ENCODE results near the gene IL15RA.
"Not testable (repeated sequence)": the region's sequence is repeated elsewhere in the genome, so short reads cannot be mapped to it uniquely, and the experiment has no call there.

The IL15RA gene

GRCh38 chr10:5929442-5929841 lies 47.9 kb downstream of the IL15RA start:
- peaks cover 8% of the 10 kb centered on the region for H3K36me3 ChIP-seq (ENCODE audit: control insufficient read depth, insufficient read depth, low read length)
- H3K9ac ChIP-seq (ENCODE audit: low read length) = no peak overlapping the region

GRCh38 chr10:5927306-5927705 lies 50.0 kb downstream of the IL15RA start:
- H3K9ac ChIP-seq (ENCODE audit: low read length) = no peak overlapping the region
- H3K36me3 ChIP-seq (ENCODE audit: control insufficient read depth, insufficient read depth, low read length) = peaks cover 12% of the 10 kb centered on the region
- no peaks in the 10 kb centered on the region for H3K27me3 ChIP-seq (ENCODE audit: control insufficient read depth, insufficient read depth, low read length)
- H3K4me3 ChIP-seq (ENCODE audit: low read length) = no peak overlapping the region
- H3K9me3 ChIP-seq (ENCODE audit: control insufficient read depth, low read length) = no peaks in the 10 kb centered on the region
- no peaks in the 10 kb centered on the region for H3K4me1 ChIP-seq (ENCODE audit: control insufficient read depth, insufficient read depth, low read length)

More at GRCh38 chr10:5929442-5929841, 47.9 kb downstream of the IL15RA start:
- no peak overlapping the region for H3K4me3 ChIP-seq (ENCODE audit: low read length)
- no peaks in the 10 kb centered on the region for H3K9me3 ChIP-seq (ENCODE audit: control insufficient read depth, low read length)
- no peaks in the 10 kb centered on the region for H3K27me3 ChIP-seq (ENCODE audit: control insufficient read depth, insufficient read depth, low read length)
- no peaks in the 10 kb centered on the region for H3K4me1 ChIP-seq (ENCODE audit: control insufficient read depth, insufficient read depth, low read length)

- Histone ChIP-seq H3K4me3 (ENCODE audit: low read length) (no peak overlapping the region), H3K9ac (ENCODE audit: low read length) (no peak overlapping the region), H3K27me3 (ENCODE audit: control insufficient read depth, insufficient read depth, low read length) (no peaks in the 10 kb centered on the region), H3K9me3 (ENCODE audit: control insufficient read depth, low read length) (no peaks in the 10 kb centered on the region), H3K4me1 (ENCODE audit: control insufficient read depth, insufficient read depth, low read length) (no peaks in the 10 kb centered on the region), H3K36me3 (ENCODE audit: control insufficient read depth, insufficient read depth, low read length) (peaks cover 12% of the 10 kb centered on the region)
These were observed 52.5 kb downstream of the IL15RA start for GRCh38 chr10:5924889-5925288.

- no peak overlapping the region for H3K9ac ChIP-seq (ENCODE audit: low read length)
- H3K27me3 ChIP-seq (ENCODE audit: control insufficient read depth, insufficient read depth, low read length) = no peaks in the 10 kb centered on the region
- H3K4me1 ChIP-seq (ENCODE audit: control insufficient read depth, insufficient read depth, low read length) = no peaks in the 10 kb centered on the region
- H3K36me3 ChIP-seq (ENCODE audit: control insufficient read depth, insufficient read depth, low read length) = peaks cover 7% of the 10 kb centered on the region
- H3K4me3 ChIP-seq (ENCODE audit: low read length) = no peak overlapping the region
- H3K9me3 ChIP-seq (ENCODE audit: control insufficient read depth, low read length) = no peaks in the 10 kb centered on the region
These were observed 55.6 kb downstream of the IL15RA start for GRCh38 chr10:5921746-5922145.

- peaks cover 7% of the 10 kb centered on the region for H3K36me3 ChIP-seq (ENCODE audit: control insufficient read depth, insufficient read depth, low read length)
- no peaks in the 10 kb centered on the region for H3K4me1 ChIP-seq (ENCODE audit: control insufficient read depth, insufficient read depth, low read length)
These were observed 57.8 kb downstream of the IL15RA start for GRCh38 chr10:5919568-5919967.

GRCh38 chr10:5918763-5919162 lies 58.6 kb downstream of the IL15RA start:
- H3K36me3 ChIP-seq (ENCODE audit: control insufficient read depth, insufficient read depth, low read length) = peaks cover 5% of the 10 kb centered on the region
- H3K4me3 ChIP-seq (ENCODE audit: low read length) = no peak overlapping the region

More at GRCh38 chr10:5919568-5919967, 57.8 kb downstream of the IL15RA start:
- H3K9ac ChIP-seq (ENCODE audit: low read length) = no peak overlapping the region
- no peak overlapping the region for H3K4me3 ChIP-seq (ENCODE audit: low read length)
- no peaks in the 10 kb centered on the region for H3K27me3 ChIP-seq (ENCODE audit: control insufficient read depth, insufficient read depth, low read length)
- no peaks in the 10 kb centered on the region for H3K9me3 ChIP-seq (ENCODE audit: control insufficient read depth, low read length)

GRCh38 chr10:5917305-5917704 lies 60.0 kb downstream of the IL15RA start:
- Histone ChIP-seq H3K9ac (ENCODE audit: low read length) (no peak overlapping the region), H3K9me3 (ENCODE audit: control insufficient read depth, low read length) (no peaks in the 10 kb centered on the region), H3K27me3 (ENCODE audit: control insufficient read depth, insufficient read depth, low read length) (no peaks in the 10 kb centered on the region), H3K4me1 (ENCODE audit: control insufficient read depth, insufficient read depth, low read length) (no peaks in the 10 kb centered on the region), H3K4me3 (ENCODE audit: low read length) (no peak overlapping the region), H3K36me3 (ENCODE audit: control insufficient read depth, insufficient read depth, low read length) (peaks cover 3% of the 10 kb centered on the region)

More at GRCh38 chr10:5918763-5919162, 58.6 kb downstream of the IL15RA start:
- Histone ChIP-seq H3K4me1 (ENCODE audit: control insufficient read depth, insufficient read depth, low read length) (no peaks in the 10 kb centered on the region), H3K9ac (ENCODE audit: low read length) (no peak overlapping the region), H3K9me3 (ENCODE audit: control insufficient read depth, low read length) (no peaks in the 10 kb centered on the region), H3K27me3 (ENCODE audit: control insufficient read depth, insufficient read depth, low read length) (no peaks in the 10 kb centered on the region)

- Histone ChIP-seq H3K27me3 (ENCODE audit: control insufficient read depth, insufficient read depth, low read length) (no peaks in the 10 kb centered on the region), H3K9ac (ENCODE audit: low read length) (no peak overlapping the region), H3K4me1 (ENCODE audit: control insufficient read depth, insufficient read depth, low read length) (peaks cover 3% of the 10 kb centered on the region), H3K9me3 (ENCODE audit: control insufficient read depth, low read length) (no peaks in the 10 kb centered on the region), H3K36me3 (ENCODE audit: control insufficient read depth, insufficient read depth, low read length) (peaks cover 15% of the 10 kb centered on the region), H3K4me3 (ENCODE audit: low read length) (no peak overlapping the region)
These were observed 61.9 kb downstream of the IL15RA start for GRCh38 chr10:5915451-5915850.

- Histone ChIP-seq H3K9me3 (ENCODE audit: control insufficient read depth, low read length) (no peaks in the 10 kb centered on the region), H3K36me3 (ENCODE audit: control insufficient read depth, insufficient read depth, low read length) (peaks cover 13% of the 10 kb centered on the region), H3K27me3 (ENCODE audit: control insufficient read depth, insufficient read depth, low read length) (no peaks in the 10 kb centered on the region), H3K4me3 (ENCODE audit: low read length) (no peak overlapping the region), H3K9ac (ENCODE audit: low read length) (no peak overlapping the region), H3K4me1 (ENCODE audit: control insufficient read depth, insufficient read depth, low read length) (peaks cover 3% of the 10 kb centered on the region)
These were observed 63.6 kb downstream of the IL15RA start for GRCh38 chr10:5913736-5914135.

- H3K36me3 ChIP-seq (ENCODE audit: control insufficient read depth, insufficient read depth, low read length) = peaks cover 12% of the 10 kb centered on the region
- no peak overlapping the region for H3K9ac ChIP-seq (ENCODE audit: low read length)
- no peaks in the 10 kb centered on the region for H3K27me3 ChIP-seq (ENCODE audit: control insufficient read depth, insufficient read depth, low read length)
- peaks cover 3% of the 10 kb centered on the region for H3K4me1 ChIP-seq (ENCODE audit: control insufficient read depth, insufficient read depth, low read length)
- H3K4me3 ChIP-seq (ENCODE audit: low read length) = no peak overlapping the region
- H3K9me3 ChIP-seq (ENCODE audit: control insufficient read depth, low read length) = no peaks in the 10 kb centered on the region
These were observed 65.7 kb downstream of the IL15RA start for GRCh38 chr10:5911670-5912069.

- Histone ChIP-seq H3K27me3 (ENCODE audit: control insufficient read depth, insufficient read depth, low read length) (no peaks in the 10 kb centered on the region), H3K4me3 (ENCODE audit: low read length) (no peak overlapping the region), H3K4me1 (ENCODE audit: control insufficient read depth, insufficient read depth, low read length) (peaks cover 3% of the 10 kb centered on the region), H3K9me3 (ENCODE audit: control insufficient read depth, low read length) (no peaks in the 10 kb centered on the region), H3K36me3 (ENCODE audit: control insufficient read depth, insufficient read depth, low read length) (peaks cover 12% of the 10 kb centered on the region), H3K9ac (ENCODE audit: low read length) (no peak overlapping the region)
These were observed 66.8 kb downstream of the IL15RA start for GRCh38 chr10:5910323-5911100.

- not testable (repeated sequence) for H3K27me3 ChIP-seq (ENCODE audit: control insufficient read depth, insufficient read depth, low read length); H3K9ac ChIP-seq (ENCODE audit: low read length); H3K4me3 ChIP-seq (ENCODE audit: low read length); H3K9me3 ChIP-seq (ENCODE audit: control insufficient read depth, low read length); H3K4me1 ChIP-seq (ENCODE audit: control insufficient read depth, insufficient read depth, low read length)
- H3K36me3 ChIP-seq (ENCODE audit: control insufficient read depth, insufficient read depth, low read length) = peaks cover 12% of the 10 kb centered on the region
These were observed 68.7 kb downstream of the IL15RA start for GRCh38 chr10:5908676-5909075.
